Activated CD4-positive, alpha-beta T cell treated with anti-CD3 and anti-CD28 coated beads, Interleukin-2, amount 50 U/mL, for 4 hours (primary cell): ENCODE measurements around the gene TSPAN4.

Source experiments
- DNase-seq, 2 experiments: peaks; one replicate each; pipeline ENCODE4 v3.0.0-alpha.2; 2020

Gene TSPAN4

GRCh38 chr11:824292-824880 lies 18.3 kb upstream of the TSPAN4 start:
- no peak for DNase-seq

DNA sequence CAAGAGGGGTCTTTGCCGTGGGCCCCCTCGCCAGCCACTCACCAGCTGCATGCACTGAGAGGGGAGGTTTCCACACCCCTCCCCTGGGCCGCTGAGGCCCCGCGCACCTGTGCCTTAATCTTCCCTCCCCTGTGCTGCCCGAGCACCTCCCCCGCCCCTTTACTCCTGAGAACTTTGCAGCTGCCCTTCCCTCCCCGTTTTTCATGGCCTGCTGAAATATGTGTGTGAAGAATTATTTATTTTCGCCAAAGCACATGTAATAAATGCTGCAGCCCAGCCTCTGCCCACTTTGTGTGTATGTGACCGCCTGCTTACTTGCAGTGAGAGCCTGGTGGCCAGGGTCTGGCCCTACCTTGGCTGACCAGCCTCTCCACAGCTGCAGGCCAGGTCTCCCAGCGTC lies 17.7 kb upstream of the TSPAN4 start:
- no peak for DNase-seq

- DNase-seq = no peak
These were observed 17.1 kb upstream of the TSPAN4 start for GRCh38 chr11:825366-826226.

DNA sequence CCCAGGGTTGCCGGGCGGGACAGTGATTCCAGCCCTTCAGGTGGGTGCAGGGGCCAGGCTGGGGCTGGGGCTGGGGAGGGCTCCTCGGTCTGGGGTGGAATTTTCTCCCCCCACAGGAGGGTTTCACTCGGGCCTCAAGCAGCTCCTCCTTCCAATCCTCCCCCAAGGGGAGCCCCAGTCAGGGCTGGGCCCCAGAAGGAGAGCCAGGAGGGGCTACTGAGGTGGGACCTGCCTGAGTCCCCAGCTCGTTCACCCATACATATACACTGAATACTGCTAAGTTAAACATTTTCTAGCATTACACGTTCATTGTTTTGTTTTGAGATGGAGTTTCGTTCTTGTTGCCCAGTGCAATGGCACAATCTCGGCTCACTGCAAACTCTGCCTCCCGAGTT lies 16.4 kb upstream of the TSPAN4 start:
- no peak for DNase-seq

GRCh38 chr11:826836-827145 lies 15.9 kb upstream of the TSPAN4 start:
- no peak for DNase-seq

DNA sequence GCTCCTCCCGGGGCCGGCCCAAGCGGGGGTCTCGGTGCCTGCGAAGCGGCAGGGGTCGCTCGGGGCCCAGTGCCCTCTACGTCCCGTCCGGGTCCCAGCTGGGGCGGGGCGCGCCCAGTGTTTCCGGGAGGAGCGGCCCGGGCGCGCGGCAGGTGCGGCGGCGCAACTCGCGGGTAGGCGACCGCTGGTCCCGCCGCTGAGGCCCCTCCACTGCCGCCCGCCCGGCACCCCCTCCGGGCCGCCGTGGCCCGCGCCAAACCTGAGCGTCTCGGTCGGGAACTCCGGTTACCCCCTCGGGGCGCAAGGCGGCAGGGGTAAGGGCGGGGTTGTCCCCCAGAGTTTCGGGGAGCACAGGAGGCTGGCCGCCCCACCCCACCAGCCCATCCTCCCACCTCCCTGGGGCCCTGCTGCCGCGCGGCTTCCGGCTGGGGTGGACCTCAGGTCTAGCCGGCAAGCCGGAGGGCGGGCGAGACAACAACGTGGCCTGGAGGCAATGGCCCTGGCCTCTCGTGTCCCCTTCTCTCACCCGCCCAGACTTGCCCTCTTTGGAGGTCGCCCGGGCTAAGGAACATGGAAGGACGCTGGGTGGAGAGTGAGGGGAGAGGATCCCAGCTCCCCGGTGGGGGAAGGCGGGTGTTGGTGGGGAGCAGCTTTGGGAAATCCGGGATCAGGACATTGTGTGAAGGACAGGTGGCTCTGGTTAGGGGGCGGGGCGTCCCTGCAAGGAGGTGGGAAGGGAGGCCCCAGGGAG lies 15.3 kb upstream of the TSPAN4 start:
- no peak for DNase-seq

GRCh38 chr11:827897-828192 lies 14.8 kb upstream of the TSPAN4 start, which contains the start of gene CRACR2B:
Gene CRACR2B, plus strand, starts transcription at chr11:827919. Its CDS starts 689 bp downstream, at chr11:828608.
- DNase-seq = no peak

DNA sequence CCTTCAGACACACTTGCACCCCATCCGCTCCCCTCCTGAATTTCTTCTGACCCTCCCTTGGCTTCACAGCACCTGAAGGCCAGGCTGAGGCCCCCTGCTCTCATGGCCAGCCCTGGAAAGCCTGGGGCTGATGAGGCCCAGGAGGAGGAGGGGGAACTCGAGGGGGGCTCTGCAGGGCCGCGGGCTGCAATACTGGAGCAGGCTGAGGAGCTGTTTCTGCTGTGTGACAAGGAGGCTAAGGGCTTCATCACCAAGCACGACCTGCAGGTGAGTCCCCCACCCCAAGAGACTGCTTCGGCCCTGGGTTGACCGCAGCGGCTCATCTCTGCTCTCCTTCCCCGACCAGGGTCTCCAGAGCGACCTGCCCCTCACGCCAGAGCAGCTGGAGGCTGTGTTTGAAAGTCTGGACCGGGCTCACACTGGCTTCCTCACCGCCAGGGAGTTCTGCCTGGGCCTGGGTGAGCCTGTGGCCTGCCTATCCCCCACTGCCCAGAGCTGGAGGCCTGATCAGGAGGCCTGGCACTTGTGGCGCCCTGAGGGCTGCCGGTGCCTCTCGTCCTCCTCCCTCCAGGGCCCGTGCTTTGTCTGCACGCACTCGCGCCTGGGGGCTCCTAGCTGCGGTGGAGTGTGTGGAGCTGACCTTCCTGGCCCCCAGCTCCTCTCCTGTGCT lies 14.0 kb upstream of the TSPAN4 start:
- no peak for DNase-seq

GRCh38 chr11:829176-829846 lies 13.3 kb upstream of the TSPAN4 start:
- no peak for DNase-seq

DNA sequence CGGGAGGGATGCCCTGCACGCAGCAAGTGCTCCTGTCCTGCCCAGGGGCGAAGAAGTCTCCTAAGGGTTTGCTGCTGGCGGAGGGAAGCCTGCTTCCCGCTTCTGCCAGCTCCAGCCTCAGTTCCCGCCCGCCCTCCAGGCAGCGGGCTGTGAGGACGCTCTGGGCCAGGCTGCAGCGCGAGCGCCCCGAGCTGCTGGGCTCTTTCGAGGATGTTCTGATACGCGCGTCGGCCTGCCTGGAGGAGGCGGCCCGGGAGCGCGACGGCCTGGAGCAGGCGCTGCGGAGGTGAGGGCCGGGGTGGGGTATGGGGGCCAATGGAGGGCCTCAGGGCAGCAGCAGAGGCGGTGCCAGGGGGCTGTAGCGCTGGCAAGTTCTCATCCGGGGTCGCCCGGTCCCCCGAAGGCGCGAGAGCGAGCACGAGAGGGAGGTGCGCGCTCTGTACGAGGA lies 12.8 kb upstream of the TSPAN4 start:
- DNase-seq = no peak

DNA sequence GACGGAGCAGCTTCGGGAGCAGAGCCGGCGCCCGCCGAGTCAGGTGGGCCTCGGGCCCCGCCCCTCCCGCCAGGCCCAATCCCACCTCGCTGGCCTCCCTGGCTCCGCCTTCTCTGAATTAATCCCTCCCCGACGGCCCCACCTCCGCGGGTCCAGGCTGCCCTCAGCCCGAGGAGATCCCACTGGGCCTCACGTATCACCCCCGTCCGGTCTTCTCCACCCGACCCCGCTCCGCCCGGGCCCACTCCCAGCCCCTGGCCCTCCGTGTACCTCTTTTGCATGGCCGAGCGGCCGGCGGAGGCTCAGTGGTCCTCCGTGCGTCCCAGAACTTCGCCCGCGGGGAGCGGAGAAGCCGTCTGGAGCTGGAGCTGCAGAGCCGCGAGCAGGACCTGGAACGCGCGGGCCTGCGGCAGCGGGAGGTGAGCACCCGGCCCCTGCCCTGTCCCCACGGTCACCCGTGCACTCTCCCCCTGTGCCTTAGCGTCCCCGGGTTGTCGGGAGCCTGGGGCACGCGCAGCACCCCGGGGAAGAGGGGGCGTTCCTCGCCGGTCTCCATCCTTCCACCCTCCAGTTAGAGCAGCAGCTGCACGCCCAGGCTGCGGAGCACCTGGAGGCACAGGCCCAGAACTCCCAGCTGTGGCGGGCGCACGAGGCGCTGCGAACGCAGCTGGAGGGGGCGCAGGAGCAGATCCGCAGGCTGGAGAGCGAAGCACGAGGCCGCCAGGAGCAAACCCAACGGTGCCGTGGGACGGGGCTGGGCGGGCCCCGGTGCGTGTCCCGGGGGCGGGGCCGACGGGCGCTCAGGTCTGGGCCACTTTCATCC lies 12.1 kb upstream of the TSPAN4 start:
- no peak for DNase-seq

- no peak for DNase-seq
These were observed 11.4 kb upstream of the TSPAN4 start for GRCh38 chr11:831118-831864.

- DNase-seq = no peak
These were observed 10.6 kb upstream of the TSPAN4 start for GRCh38 chr11:831961-832528.

- DNase-seq = no peak
These were observed 10.0 kb upstream of the TSPAN4 start, which contains the start of gene CD151 for GRCh38 chr11:832529-833113. Gene CD151, plus strand, starts transcription at chr11:832952. Its CDS starts 3,118 bp downstream, at chr11:836070.

DNA sequence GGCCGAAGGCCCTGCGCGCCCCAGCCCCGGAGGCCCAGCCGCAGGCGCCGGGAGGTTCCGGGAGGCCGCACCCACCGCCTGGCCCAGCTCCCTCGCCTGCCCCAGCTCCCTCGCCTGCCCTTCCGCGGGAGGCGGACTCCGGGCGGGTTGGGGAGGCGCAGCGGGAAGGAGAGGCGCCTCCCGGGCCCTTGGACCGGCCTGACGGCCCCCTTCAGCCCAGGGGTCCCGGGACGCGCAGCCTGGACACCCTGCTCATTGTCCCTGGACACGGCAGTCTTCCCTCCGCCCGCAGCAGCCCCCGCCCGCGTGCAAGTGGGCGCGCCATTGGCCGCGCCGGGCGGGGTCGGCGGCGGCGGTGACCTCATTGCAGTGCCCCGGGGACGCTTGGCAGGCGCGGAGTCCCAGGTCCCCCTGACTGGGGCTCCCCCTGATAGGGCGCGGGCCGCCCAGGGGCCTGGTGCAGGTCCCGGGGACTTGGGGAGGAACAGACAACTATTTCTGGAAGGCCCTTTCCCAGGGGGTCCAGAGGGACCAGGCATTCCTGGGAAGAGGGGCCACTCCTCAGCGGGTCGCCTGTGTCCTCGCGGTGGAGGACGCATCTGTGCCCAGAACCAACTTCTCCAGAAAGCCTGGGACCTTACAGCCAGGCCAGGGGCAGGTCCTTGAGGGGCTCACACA lies 9.4 kb upstream of the TSPAN4 start:
- DNase-seq = no peak

DNA sequence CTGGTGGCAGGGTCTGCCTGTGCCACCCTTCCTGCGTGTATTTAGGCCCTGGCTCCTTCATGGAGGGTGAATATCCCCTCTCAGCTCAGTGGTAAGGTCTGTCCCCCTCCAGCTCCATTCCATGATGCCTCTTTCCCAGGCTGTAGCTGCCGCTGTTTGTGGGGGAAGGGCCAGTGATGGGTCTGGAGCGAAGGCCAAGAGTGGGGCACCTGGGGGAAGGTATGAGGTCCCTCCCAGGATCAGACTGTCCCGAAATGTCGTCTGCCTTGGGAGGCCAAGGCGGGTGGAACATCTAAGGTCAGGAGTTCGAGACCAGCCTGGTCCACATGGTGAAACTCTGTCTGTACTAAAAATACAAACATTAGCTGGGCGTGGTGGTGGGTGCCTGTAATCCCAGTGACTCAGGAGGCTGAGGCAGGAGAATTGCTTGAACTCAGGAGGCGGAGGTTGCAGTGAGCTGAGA lies 8.8 kb upstream of the TSPAN4 start:
- DNase-seq = no peak

GRCh38 chr11:834371-835316 lies 8.0 kb upstream of the TSPAN4 start:
- DNase-seq = no peak

GRCh38 chr11:836274-836673 lies 6.4 kb upstream of the TSPAN4 start:
- no peak for DNase-seq
